ENCODE results near the gene HTT. TPM values are rescaled to one million over a fixed set of nuclear protein-coding genes. Genes with fewer than 3 reads are reported as not detected.

The HTT gene
- total RNA-seq, 1 experiment from 2014 or later, result 85.4 TPM

DNA sequence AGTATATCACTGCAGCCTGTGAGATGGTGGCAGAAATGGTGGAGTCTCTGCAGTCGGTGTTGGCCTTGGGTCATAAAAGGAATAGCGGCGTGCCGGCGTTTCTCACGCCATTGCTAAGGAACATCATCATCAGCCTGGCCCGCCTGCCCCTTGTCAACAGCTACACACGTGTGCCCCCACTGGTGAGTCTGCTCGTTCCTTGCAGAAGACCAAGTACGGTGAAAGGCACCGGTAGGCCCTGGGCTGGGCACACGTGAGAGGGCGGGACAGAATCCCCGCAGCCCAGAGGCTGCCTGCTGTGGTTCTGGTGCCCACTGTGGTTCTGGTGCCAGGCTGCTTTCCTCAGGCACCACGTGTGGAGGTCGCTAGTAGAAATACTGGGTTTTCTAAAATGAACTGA is 143.3 kb downstream of the HTT start (continued):
- TF ChIP-seq, protein P1, sequence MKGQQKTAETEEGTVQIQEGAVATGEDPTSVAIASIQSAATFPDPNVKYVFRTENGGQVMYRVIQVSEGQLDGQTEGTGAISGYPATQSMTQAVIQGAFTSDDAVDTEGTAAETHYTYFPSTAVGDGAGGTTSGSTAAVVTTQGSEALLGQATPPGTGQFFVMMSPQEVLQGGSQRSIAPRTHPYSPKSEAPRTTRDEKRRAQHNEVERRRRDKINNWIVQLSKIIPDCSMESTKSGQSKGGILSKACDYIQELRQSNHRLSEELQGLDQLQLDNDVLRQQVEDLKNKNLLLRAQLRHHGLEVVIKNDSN (CRISPR knock-in tag; IDR thresholded peaks at IDR 0.05), result no peak
- TF ChIP-seq, protein P2, sequence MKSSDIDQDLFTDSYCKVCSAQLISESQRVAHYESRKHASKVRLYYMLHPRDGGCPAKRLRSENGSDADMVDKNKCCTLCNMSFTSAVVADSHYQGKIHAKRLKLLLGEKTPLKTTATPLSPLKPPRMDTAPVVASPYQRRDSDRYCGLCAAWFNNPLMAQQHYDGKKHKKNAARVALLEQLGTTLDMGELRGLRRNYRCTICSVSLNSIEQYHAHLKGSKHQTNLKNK (CRISPR knock-in tag; IDR thresholded peaks at IDR 0.05), result no peak
- TF ChIP-seq JUN (CRISPR knock-in tag; IDR thresholded peaks at IDR 0.05), result no peak
- TF ChIP-seq, protein P3, sequence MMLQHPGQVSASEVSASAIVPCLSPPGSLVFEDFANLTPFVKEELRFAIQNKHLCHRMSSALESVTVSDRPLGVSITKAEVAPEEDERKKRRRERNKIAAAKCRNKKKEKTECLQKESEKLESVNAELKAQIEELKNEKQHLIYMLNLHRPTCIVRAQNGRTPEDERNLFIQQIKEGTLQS (CRISPR knock-in tag; conservative IDR thresholded peaks at IDR 0.05), result no peak
- no peak for TF ChIP-seq SMAD4 (CRISPR knock-in tag; IDR thresholded peaks at IDR 0.05)
- no peak for TF ChIP-seq GTF2I (CRISPR knock-in tag; conservative IDR thresholded peaks at IDR 0.05)
- TF ChIP-seq RORB (CRISPR knock-in tag; IDR thresholded peaks at IDR 0.05), result no peak
- TF ChIP-seq, protein P4, sequence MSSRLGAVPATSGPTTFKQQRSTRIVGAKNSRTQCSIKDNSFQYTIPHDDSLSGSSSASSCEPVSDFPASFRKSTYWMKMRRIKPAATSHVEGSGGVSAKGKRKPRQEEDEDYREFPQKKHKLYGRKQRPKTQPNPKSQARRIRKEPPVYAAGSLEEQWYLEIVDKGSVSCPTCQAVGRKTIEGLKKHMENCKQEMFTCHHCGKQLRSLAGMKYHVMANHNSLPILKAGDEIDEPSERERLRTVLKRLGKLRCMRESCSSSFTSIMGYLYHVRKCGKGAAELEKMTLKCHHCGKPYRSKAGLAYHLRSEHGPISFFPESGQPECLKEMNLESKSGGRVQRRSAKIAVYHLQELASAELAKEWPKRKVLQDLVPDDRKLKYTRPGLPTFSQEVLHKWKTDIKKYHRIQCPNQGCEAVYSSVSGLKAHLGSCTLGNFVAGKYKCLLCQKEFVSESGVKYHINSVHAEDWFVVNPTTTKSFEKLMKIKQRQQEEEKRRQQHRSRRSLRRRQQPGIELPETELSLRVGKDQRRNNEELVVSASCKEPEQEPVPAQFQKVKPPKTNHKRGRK (CRISPR knock-in tag; IDR thresholded peaks at IDR 0.05; ENCODE audit: borderline replicate concordance), result no peak
- TF ChIP-seq NFATC4 (CRISPR knock-in tag; IDR thresholded peaks at IDR 0.05), result no peak
- TF ChIP-seq, protein P5, sequence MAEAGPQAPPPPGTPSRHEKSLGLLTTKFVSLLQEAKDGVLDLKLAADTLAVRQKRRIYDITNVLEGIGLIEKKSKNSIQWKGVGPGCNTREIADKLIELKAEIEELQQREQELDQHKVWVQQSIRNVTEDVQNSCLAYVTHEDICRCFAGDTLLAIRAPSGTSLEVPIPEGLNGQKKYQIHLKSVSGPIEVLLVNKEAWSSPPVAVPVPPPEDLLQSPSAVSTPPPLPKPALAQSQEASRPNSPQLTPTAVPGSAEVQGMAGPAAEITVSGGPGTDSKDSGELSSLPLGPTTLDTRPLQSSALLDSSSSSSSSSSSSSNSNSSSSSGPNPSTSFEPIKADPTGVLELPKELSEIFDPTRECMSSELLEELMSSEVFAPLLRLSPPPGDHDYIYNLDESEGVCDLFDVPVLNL (CRISPR knock-in tag; IDR thresholded peaks at IDR 0.05; ENCODE audit: borderline replicate concordance, low read depth), result no peak
- TF ChIP-seq, protein P6, sequence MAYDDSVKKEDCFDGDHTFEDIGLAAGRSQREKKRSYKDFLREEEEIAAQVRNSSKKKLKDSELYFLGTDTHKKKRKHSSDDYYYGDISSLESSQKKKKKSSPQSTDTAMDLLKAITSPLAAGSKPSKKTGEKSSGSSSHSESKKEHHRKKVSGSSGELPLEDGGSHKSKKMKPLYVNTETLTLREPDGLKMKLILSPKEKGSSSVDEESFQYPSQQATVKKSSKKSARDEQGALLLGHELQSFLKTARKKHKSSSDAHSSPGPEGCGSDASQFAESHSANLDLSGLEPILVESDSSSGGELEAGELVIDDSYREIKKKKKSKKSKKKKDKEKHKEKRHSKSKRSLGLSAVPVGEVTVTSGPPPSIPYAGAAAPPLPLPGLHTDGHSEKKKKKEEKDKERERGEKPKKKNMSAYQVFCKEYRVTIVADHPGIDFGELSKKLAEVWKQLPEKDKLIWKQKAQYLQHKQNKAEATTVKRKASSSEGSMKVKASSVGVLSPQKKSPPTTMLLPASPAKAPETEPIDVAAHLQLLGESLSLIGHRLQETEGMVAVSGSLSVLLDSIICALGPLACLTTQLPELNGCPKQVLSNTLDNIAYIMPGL (CRISPR knock-in tag; IDR thresholded peaks at IDR 0.05), result no peak

DNA sequence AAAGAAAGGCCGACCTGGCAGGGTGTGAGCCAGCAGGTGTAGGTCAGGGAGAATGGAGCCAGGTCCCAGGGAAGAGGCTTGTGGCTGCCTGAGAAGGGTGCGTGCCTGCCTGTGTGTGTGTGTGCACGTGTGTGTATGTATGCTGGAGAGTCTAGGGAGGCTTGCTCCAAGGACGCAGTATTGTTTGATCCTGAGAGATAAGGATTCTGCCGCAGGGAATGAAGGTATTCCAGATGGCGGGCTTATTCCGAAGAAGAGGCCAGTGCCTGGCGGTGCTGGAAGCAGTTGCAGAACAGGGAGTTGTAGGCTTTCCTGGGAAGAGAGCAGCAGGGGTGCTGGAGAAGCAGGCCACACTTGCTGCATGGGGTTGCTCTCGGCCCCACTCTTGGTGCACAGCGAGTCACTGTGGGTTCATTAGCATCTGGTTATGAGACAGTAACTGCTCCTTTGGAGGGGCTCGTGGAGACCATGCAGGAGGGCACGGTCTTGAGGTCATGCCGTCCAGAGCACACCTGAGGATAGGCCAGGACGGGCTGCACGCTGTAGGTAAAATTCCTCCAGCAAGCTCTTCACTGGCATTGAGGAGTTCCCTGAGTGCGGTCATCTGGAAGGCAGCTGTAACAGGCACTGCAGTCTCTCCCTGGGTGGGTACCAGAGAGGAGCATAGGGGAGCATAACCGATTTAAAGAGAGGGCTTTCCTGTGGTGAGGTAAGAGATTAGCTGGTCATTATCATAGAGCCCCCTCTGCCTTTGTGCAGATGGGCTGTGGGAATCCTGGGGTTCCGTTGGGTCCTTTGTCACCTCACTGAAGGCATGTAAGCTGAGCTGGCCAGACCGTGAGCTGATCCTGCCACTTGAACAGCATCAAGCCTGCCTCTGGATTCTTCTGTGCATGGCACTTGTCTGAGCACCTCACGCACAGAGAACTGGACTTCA is 144.6 kb downstream of the HTT start:
- Mint-ChIP-seq H3K27ac (peak overlapping the region; percentile 36; the same call in 1 of the 2 replicates), H3K4me1 (no peaks in the 10 kb centered on the region), H3K4me3 (no peak overlapping the region), H3K36me3 (peaks cover 70% of the 10 kb centered on the region), H3K9me3 (no peaks in the 10 kb centered on the region), H3K27me3 (ENCODE audit: low read depth) (no peaks in the 10 kb centered on the region)
- CTCF ChIA-PET, result interaction anchor here (1.6 kb wide), 1 partner anchor 100 kb away, joined by 8 read pairs; no protein-coding TSS in a partner anchor
- TF ChIP-seq, protein P7, sequence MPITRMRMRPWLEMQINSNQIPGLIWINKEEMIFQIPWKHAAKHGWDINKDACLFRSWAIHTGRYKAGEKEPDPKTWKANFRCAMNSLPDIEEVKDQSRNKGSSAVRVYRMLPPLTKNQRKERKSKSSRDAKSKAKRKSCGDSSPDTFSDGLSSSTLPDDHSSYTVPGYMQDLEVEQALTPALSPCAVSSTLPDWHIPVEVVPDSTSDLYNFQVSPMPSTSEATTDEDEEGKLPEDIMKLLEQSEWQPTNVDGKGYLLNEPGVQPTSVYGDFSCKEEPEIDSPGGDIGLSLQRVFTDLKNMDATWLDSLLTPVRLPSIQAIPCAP (CRISPR knock-in tag; IDR thresholded peaks at IDR 0.05), result no peak
- no peak for TF ChIP-seq JAZF1 (CRISPR knock-in tag; IDR thresholded peaks at IDR 0.05)
- TF ChIP-seq, protein P8, sequence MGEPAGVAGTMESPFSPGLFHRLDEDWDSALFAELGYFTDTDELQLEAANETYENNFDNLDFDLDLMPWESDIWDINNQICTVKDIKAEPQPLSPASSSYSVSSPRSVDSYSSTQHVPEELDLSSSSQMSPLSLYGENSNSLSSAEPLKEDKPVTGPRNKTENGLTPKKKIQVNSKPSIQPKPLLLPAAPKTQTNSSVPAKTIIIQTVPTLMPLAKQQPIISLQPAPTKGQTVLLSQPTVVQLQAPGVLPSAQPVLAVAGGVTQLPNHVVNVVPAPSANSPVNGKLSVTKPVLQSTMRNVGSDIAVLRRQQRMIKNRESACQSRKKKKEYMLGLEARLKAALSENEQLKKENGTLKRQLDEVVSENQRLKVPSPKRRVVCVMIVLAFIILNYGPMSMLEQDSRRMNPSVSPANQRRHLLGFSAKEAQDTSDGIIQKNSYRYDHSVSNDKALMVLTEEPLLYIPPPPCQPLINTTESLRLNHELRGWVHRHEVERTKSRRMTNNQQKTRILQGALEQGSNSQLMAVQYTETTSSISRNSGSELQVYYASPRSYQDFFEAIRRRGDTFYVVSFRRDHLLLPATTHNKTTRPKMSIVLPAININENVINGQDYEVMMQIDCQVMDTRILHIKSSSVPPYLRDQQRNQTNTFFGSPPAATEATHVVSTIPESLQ (CRISPR knock-in tag; IDR thresholded peaks at IDR 0.05), result no peak
- TF ChIP-seq, protein P9, sequence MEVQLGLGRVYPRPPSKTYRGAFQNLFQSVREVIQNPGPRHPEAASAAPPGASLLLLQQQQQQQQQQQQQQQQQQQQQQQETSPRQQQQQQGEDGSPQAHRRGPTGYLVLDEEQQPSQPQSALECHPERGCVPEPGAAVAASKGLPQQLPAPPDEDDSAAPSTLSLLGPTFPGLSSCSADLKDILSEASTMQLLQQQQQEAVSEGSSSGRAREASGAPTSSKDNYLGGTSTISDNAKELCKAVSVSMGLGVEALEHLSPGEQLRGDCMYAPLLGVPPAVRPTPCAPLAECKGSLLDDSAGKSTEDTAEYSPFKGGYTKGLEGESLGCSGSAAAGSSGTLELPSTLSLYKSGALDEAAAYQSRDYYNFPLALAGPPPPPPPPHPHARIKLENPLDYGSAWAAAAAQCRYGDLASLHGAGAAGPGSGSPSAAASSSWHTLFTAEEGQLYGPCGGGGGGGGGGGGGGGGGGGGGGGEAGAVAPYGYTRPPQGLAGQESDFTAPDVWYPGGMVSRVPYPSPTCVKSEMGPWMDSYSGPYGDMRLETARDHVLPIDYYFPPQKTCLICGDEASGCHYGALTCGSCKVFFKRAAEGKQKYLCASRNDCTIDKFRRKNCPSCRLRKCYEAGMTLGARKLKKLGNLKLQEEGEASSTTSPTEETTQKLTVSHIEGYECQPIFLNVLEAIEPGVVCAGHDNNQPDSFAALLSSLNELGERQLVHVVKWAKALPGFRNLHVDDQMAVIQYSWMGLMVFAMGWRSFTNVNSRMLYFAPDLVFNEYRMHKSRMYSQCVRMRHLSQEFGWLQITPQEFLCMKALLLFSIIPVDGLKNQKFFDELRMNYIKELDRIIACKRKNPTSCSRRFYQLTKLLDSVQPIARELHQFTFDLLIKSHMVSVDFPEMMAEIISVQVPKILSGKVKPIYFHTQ (CRISPR knock-in tag; IDR thresholded peaks at IDR 0.05), result no peak
- TF ChIP-seq, protein P5 (CRISPR knock-in tag; IDR thresholded peaks at IDR 0.05; ENCODE audit: borderline replicate concordance, low read depth), result no peak
- TF ChIP-seq ZNF121 (CRISPR knock-in tag; IDR thresholded peaks at IDR 0.05), result no peak
- TF ChIP-seq TEAD1 (CRISPR knock-in tag; IDR thresholded peaks at IDR 0.05), result no peak
- POLR2A ChIA-PET, result no interaction called here
- DNase-seq (ENCODE audit: low spot score), result no peak
- ATAC-seq, result no peak

All from WTC11 (cell line).